T follicular helper cell (primary cell): ENCODE data around the gene GABBR2.

Experiments used
- DNase-seq: peaks from one replicate; pipeline ENCODE4 v3.0.0-alpha.2; 2020; ENCODE audit warnings: low read depth

Gene GABBR2

GRCh38 chr9:98318834-98319478 lies 389.8 kb downstream of the GABBR2 start:
- DNase-seq, result no peak

GRCh38 chr9:98318041-98318790 lies 390.5 kb downstream of the GABBR2 start:
- no peak for DNase-seq

- no peak for DNase-seq
These were observed 391.4 kb downstream of the GABBR2 start for GRCh38 chr9:98317134-98317857.

- no peak for DNase-seq
These were observed 392.1 kb downstream of the GABBR2 start for GRCh38 chr9:98316445-98317133.

- DNase-seq, result peak; percentile 65
These were observed 393.1 kb downstream of the GABBR2 start for GRCh38 chr9:98315551-98316060.

GRCh38 chr9:98315067-98315453 lies 393.7 kb downstream of the GABBR2 start:
- DNase-seq, result no peak

- no peak for DNase-seq
These were observed 394.2 kb downstream of the GABBR2 start for GRCh38 chr9:98314381-98315066.

GRCh38 chr9:98312365-98312764 lies 396.4 kb downstream of the GABBR2 start:
- DNase-seq, result no peak

GRCh38 chr9:98311541-98311940 lies 397.2 kb downstream of the GABBR2 start:
- DNase-seq, result no peak

- DNase-seq, result no peak
These were observed 397.9 kb downstream of the GABBR2 start for GRCh38 chr9:98310752-98311392.

- DNase-seq, result no peak
These were observed 402.2 kb downstream of the GABBR2 start for GRCh38 chr9:98306384-98307145.

- DNase-seq, result no peak
These were observed 404.4 kb downstream of the GABBR2 start for GRCh38 chr9:98304381-98304780.

- no peak for DNase-seq
These were observed 405.1 kb downstream of the GABBR2 start for GRCh38 chr9:98303633-98304125.

- DNase-seq, result no peak
These were observed 405.6 kb downstream of the GABBR2 start for GRCh38 chr9:98302938-98303632.

- DNase-seq, result no peak
These were observed 406.6 kb downstream of the GABBR2 start for GRCh38 chr9:98302150-98302549.

GRCh38 chr9:98300611-98301010 lies 408.1 kb downstream of the GABBR2 start:
- DNase-seq, result no peak

- DNase-seq, result no peak
These were observed 410.3 kb downstream of the GABBR2 start for GRCh38 chr9:98298476-98298875.

- no peak for DNase-seq
These were observed 412.9 kb downstream of the GABBR2 start for GRCh38 chr9:98295824-98296223.

GRCh38 chr9:98291820-98292219 lies 416.9 kb downstream of the GABBR2 start:
- DNase-seq, result no peak
